Effector CD8-positive, alpha-beta T cell (primary cell): ENCODE results near the gene CACNA1F.

Experiments
- DNase-seq: peaks from one replicate; lab custom pipeline; 2025; lab: John Stamatoyannopoulos, UW
- total RNA-seq, 4 experiments: gene quantifications; one replicate each; lab custom pipeline; 2026; lab: John Stamatoyannopoulos, UW

The CACNA1F gene
- total RNA-seq = 0 to 1.8 (median 0.66) reads per million in 4 experiments

GRCh38 chrX:49233176-49233575 is at the start of gene CACNA1F:
TSS of gene CACNA1F (minus strand) at chrX:49233340. CDS start at chrX:49233309, 31 bp downstream.
- DNase-seq = no peak

- DNase-seq = no peak
Observed at GRCh38 chrX:49282647-49283011, 49.5 kb upstream of the CACNA1F start.

- no peak for DNase-seq
Observed at GRCh38 chrX:49278081-49278480, 44.9 kb upstream of the CACNA1F start.

GRCh38 chrX:49277535-49277830 is 44.3 kb upstream of the CACNA1F start:
- DNase-seq = no peak

GRCh38 chrX:49276671-49277534 is 43.8 kb upstream of the CACNA1F start:
- DNase-seq = no peak

- DNase-seq = no peak
Observed at GRCh38 chrX:49276207-49276606, 43.1 kb upstream of the CACNA1F start.

GRCh38 chrX:49273181-49273727 is 40.1 kb upstream of the CACNA1F start:
- DNase-seq = no peak

- no peak for DNase-seq
Observed at GRCh38 chrX:49272421-49272820, 39.3 kb upstream of the CACNA1F start.

- DNase-seq = no peak
Observed at GRCh38 chrX:49271341-49271740, 38.2 kb upstream of the CACNA1F start.

- no peak for DNase-seq
Observed at GRCh38 chrX:49270249-49270921, 37.2 kb upstream of the CACNA1F start.

- DNase-seq = no peak
Observed at GRCh38 chrX:49269767-49270248, 36.7 kb upstream of the CACNA1F start, which contains the start of gene PPP1R3F. TSS of gene PPP1R3F (plus strand) at chrX:49269793. CDS start at chrX:49269870, 77 bp downstream.

- peak; percentile 88 for DNase-seq
Observed at GRCh38 chrX:49269010-49269766, 36.0 kb upstream of the CACNA1F start.

- no peak for DNase-seq
Observed at GRCh38 chrX:49268702-49269009, 35.5 kb upstream of the CACNA1F start.

- no peak for DNase-seq
Observed at GRCh38 chrX:49266523-49267445, 33.6 kb upstream of the CACNA1F start.

GRCh38 chrX:49264460-49264859 is 31.3 kb upstream of the CACNA1F start, which contains the start of gene FOXP3:
TSS of gene FOXP3 (minus strand) at chrX:49264710. CDS start at chrX:49258505, 6,205 bp downstream.
- no peak for DNase-seq

- no peak for DNase-seq
Observed at GRCh38 chrX:49263631-49264030, 30.5 kb upstream of the CACNA1F start.

GRCh38 chrX:49262603-49263002 is 29.5 kb upstream of the CACNA1F start:
- no peak for DNase-seq

- no peak for DNase-seq
Observed at GRCh38 chrX:49260221-49260985, 27.3 kb upstream of the CACNA1F start.

GRCh38 chrX:49258749-49259124 is 25.6 kb upstream of the CACNA1F start:
- DNase-seq = no peak
